Keratinocyte (primary cell): ENCODE data around the gene EPHX1. TPM values are rescaled to one million over a fixed set of nuclear protein-coding genes. Genes with fewer than 3 reads are reported as not detected.

Experiments used
- DNase-seq: peaks from one replicate; pipeline ENCODE4 v3.0.0-alpha.2; 2011; ENCODE audit warnings: low read depth, missing footprints, low spot score
- FAIRE-seq: peaks from 2 replicates; lab custom pipeline; 2011; peaks lifted over from hg19 to GRCh38; lab: Jason Lieb, UNC
- H2AFZ ChIP-seq: 2 replicates; pipeline ENCODE4 v1.6.0; 2012; ENCODE audit warnings: low read length, control low read depth, inconsistent platforms; ENCODE audit not compliant: control insufficient read depth
- H3K27ac ChIP-seq: 2 replicates; pipeline ENCODE4 v1.5.1; 2011; ENCODE audit warnings: low read length; ENCODE audit not compliant: control insufficient read depth, insufficient read depth
- H3K27me3 ChIP-seq: 3 replicates; pipeline ENCODE4 v1.6.0; 2011; ENCODE audit warnings: low read length; ENCODE audit not compliant: control insufficient read depth, insufficient read depth; ENCODE audit errors: extremely low read depth
- H3K36me3 ChIP-seq, 2 experiments: 2 replicates in 1 of 2; 3 replicates in 1 of 2; pipeline ENCODE4 v1.5.1; 2011; ENCODE audit warnings: low read length in 2 of 2, mild to moderate bottlenecking in 1 of 2; ENCODE audit not compliant: control insufficient read depth in 2 of 2, insufficient read depth in 2 of 2; ENCODE audit errors: extremely low read depth in 1 of 2
- H3K4me1 ChIP-seq: 3 replicates; pipeline ENCODE4 v1.5.1; 2011; ENCODE audit warnings: low read length; ENCODE audit not compliant: control insufficient read depth, insufficient read depth; ENCODE audit errors: extremely low read depth
- H3K4me2 ChIP-seq: 3 replicates; pipeline ENCODE4 v1.6.0; 2011; ENCODE audit warnings: low read depth, low read length; ENCODE audit not compliant: control insufficient read depth, insufficient read depth; ENCODE audit errors: extremely low read depth
- H3K4me3 ChIP-seq, 3 experiments: fragments of 200-600 bp in 1 of 3; sonication (generic) in 1 of 3; 2 replicates in 2 of 3; 3 replicates in 1 of 3; pipeline ENCODE4 v1.5.1; 2011 to 2016; ENCODE audit warnings: low read length in 3 of 3, mild to moderate bottlenecking in 3 of 3, control low read depth in 2 of 3, inconsistent platforms in 1 of 3, low read depth in 1 of 3, mixed read lengths in 1 of 3, mixed run types in 1 of 3, moderate library complexity in 1 of 3; ENCODE audit not compliant: control insufficient read depth in 2 of 3, insufficient read depth in 2 of 3; ENCODE audit errors: extremely low read depth in 1 of 3
- H3K79me2 ChIP-seq: 2 replicates; pipeline ENCODE4 v1.6.0; 2012; ENCODE audit warnings: low read length; ENCODE audit not compliant: control insufficient read depth, insufficient read depth
- H3K9ac ChIP-seq: 3 replicates; pipeline ENCODE4 v1.6.0; 2011; ENCODE audit warnings: low read length; ENCODE audit not compliant: control insufficient read depth, insufficient read depth; ENCODE audit errors: extremely low read depth
- H3K9me1 ChIP-seq: 3 replicates; pipeline ENCODE4 v1.6.0; 2011; ENCODE audit warnings: low read length; ENCODE audit not compliant: control insufficient read depth, insufficient read depth; ENCODE audit errors: extremely low read depth
- H3K9me3 ChIP-seq: 2 replicates; pipeline ENCODE4 v1.5.1; 2012; ENCODE audit warnings: low read depth, low read length; ENCODE audit not compliant: control insufficient read depth
- H4K20me1 ChIP-seq: 3 replicates; pipeline ENCODE4 v1.6.0; 2011; ENCODE audit warnings: low read length; ENCODE audit not compliant: control insufficient read depth, insufficient read depth; ENCODE audit errors: extremely low read depth
- EZH2 ChIP-seq: IDR thresholded peaks from one replicate; pipeline ENCODE4 v1.6.1; 2012; ENCODE audit warnings: inconsistent platforms, mild to moderate bottlenecking, low read length, moderate library complexity
- dilution Hi-C: fragments of 300-500 bp; cut with MboI; formaldehyde crosslinking; loops from one replicate; pipeline ENCODE4 v1.7.0; 2020; ENCODE audit warnings: low sequenced_read_pairs; ENCODE audit not compliant: extremely low pct_ligation_motif_present
- polyA plus RNA-seq, 5 experiments: library from polyadenylated mRNA; depleted of rRNA in 3 of 5; stranded (reverse) in 3 of 5; stranded (forward) in 1 of 5; unstranded in 1 of 5; fragments of >200 nt; gene quantifications; 1 replicate in 1 of 5; 2 replicates in 3 of 5; 3 replicates in 1 of 5; pipeline versions ENCODE4 v1.2.1 to v1.2.3, GENCODE V29; 2011 to 2012; ENCODE audit warnings: missing spikeins in 2 of 5, low read depth in 1 of 5, low replicate concordance in 1 of 5
- TF ChIP-seq, protein P1 (sequence below), 3 experiments: IDR thresholded peaks in 1 of 3; conservative IDR thresholded peaks in 1 of 3; optimal IDR thresholded peaks in 1 of 3; 2 replicates in 2 of 3; 3 replicates in 1 of 3; pipeline versions ENCODE3 to v1.5.1; 2011; ENCODE audit warnings: low read length in 3 of 3, mild to moderate bottlenecking in 3 of 3, moderate library complexity in 2 of 3, control low read depth in 1 of 3, inconsistent platforms in 1 of 3; ENCODE audit not compliant: insufficient read depth in 2 of 3; ENCODE audit errors: extremely low read depth in 1 of 3

The EPHX1 gene
- polyA plus RNA-seq, 1 donor (not counting 4 experiments of a cell fraction or from before 2014, with no cell fraction given): 6.4 TPM

DNA sequence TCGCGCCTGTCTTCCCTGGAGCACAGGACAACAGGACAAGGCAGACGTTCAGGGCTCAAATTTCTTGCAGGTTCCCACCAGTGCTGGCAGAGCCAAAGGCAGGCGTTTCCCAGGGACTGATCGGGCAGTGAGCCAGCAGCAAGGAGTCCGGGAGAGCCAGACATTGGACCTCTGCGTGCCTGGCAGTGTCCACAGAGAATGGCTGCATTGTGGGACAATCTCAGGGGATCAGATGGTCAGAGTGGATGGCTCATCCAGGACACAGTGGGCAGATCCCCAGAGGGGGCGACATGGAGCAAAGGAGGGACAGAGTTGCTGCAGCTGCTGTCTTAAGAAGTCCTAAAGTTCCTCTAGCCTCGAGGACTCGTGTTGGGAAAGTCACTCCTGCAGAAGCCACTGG is 67.7 kb downstream of the EPHX1 start:
- dilution Hi-C loops: no loop called here
- Histone ChIP-seq H3K4me1 (peaks cover 29% of the 10 kb centered on the region), H2AFZ (no peak overlapping the region), H3K9ac (no peak overlapping the region), H3K79me2 (peaks cover 7% of the 10 kb centered on the region), H3K9me1 (peaks cover 6% of the 10 kb centered on the region), H3K4me3 (no peak overlapping the region), H4K20me1 (peaks cover 26% of the 10 kb centered on the region), H3K27me3 (no peaks in the 10 kb centered on the region), H3K27ac (no peak overlapping the region), H3K4me2 (no peak overlapping the region), H3K36me3 (peaks cover 11 to 14% of the 10 kb centered on the region in 2 experiments), H3K9me3 (no peaks in the 10 kb centered on the region)
- DNase-seq: no peak
- no peak for FAIRE-seq
- TF ChIP-seq, protein P1, sequence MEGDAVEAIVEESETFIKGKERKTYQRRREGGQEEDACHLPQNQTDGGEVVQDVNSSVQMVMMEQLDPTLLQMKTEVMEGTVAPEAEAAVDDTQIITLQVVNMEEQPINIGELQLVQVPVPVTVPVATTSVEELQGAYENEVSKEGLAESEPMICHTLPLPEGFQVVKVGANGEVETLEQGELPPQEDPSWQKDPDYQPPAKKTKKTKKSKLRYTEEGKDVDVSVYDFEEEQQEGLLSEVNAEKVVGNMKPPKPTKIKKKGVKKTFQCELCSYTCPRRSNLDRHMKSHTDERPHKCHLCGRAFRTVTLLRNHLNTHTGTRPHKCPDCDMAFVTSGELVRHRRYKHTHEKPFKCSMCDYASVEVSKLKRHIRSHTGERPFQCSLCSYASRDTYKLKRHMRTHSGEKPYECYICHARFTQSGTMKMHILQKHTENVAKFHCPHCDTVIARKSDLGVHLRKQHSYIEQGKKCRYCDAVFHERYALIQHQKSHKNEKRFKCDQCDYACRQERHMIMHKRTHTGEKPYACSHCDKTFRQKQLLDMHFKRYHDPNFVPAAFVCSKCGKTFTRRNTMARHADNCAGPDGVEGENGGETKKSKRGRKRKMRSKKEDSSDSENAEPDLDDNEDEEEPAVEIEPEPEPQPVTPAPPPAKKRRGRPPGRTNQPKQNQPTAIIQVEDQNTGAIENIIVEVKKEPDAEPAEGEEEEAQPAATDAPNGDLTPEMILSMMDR (optimal IDR thresholded peaks at IDR 0.05 in 1 of 3, IDR thresholded peaks at IDR 0.05 in 1 of 3, conservative IDR thresholded peaks at IDR 0.05 in 1 of 3; ENCODE audit: extremely low read depth in 1 of 3, insufficient read depth in 2 of 3, low read length in 3 of 3): peak; percentile 35 to 63 (median 59)
- no peak for TF ChIP-seq EZH2

DNA sequence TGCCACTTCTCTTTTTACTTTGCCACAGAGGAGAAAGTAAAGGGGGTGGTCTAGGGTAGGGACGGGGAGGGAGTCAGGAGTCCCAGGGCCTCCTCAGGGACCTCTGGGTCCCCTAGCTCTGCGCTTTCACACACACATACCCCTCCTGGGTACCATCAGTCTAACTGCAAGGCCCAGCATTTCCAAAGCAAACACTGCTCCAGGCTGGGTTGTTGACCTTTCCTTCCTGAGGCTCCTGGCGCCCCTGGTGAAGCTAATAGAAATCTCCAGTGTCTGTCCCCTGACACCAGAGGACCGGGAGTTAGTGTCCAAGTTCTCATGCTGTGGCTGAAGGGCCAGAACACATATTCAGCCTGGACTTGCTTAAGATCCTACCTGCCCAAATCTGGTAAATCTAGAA is 68.4 kb downstream of the EPHX1 start:
- H4K20me1 ChIP-seq: peaks cover 26% of the 10 kb centered on the region
- no peak for DNase-seq
- no peak overlapping the region for H3K4me2 ChIP-seq
- no peak for FAIRE-seq
- H3K9ac ChIP-seq: no peak overlapping the region
- no peak overlapping the region for H2AFZ ChIP-seq
- no peaks in the 10 kb centered on the region for H3K27me3 ChIP-seq
- peaks cover 11 to 14% of the 10 kb centered on the region in 2 experiments for H3K36me3 ChIP-seq
- H3K27ac ChIP-seq: no peak overlapping the region
- TF ChIP-seq, protein P1 (optimal IDR thresholded peaks at IDR 0.05 in 1 of 3, IDR thresholded peaks at IDR 0.05 in 1 of 3, conservative IDR thresholded peaks at IDR 0.05 in 1 of 3; ENCODE audit: extremely low read depth in 1 of 3, insufficient read depth in 2 of 3, low read length in 3 of 3): no peak
- no peak for TF ChIP-seq EZH2
- peaks cover 6% of the 10 kb centered on the region for H3K9me1 ChIP-seq
- dilution Hi-C loops: no loop called here
- no peaks in the 10 kb centered on the region for H3K9me3 ChIP-seq
- no peak overlapping the region for H3K4me3 ChIP-seq
- peaks cover 33% of the 10 kb centered on the region for H3K4me1 ChIP-seq
- peaks cover 7% of the 10 kb centered on the region for H3K79me2 ChIP-seq
